ENCODE measurements around the gene DTHD1.

Gene DTHD1

GRCh38 chr4:36349938-36350549 lies 68.6 kb downstream of the DTHD1 start:
- no peak for DNase-seq (ENCODE audit: low read depth)

- DNase-seq (ENCODE audit: low read depth), result peak; percentile 33
Measured at GRCh38 chr4:36351082-36351666, 69.8 kb downstream of the DTHD1 start.

- no peak for DNase-seq (ENCODE audit: low read depth)
Measured at GRCh38 chr4:36353998-36354397, 72.6 kb downstream of the DTHD1 start.

- DNase-seq (ENCODE audit: low read depth), result no peak
Measured at GRCh38 chr4:36358173-36358572, 76.8 kb downstream of the DTHD1 start.

- no peak for DNase-seq (ENCODE audit: low read depth)
Measured at GRCh38 chr4:36360755-36361154, 79.3 kb downstream of the DTHD1 start.

- DNase-seq (ENCODE audit: low read depth), result no peak
Measured at GRCh38 chr4:36363024-36363423, 81.6 kb downstream of the DTHD1 start.

- no peak for DNase-seq (ENCODE audit: low read depth)
Measured at GRCh38 chr4:36374836-36375511, 93.6 kb downstream of the DTHD1 start.

- peak; percentile 28 for DNase-seq (ENCODE audit: low read depth)
Measured at GRCh38 chr4:36385951-36386571, 104.6 kb downstream of the DTHD1 start.

GRCh38 chr4:36386691-36387090 lies 105.3 kb downstream of the DTHD1 start:
- DNase-seq (ENCODE audit: low read depth), result no peak

GRCh38 chr4:36388710-36389109 lies 107.3 kb downstream of the DTHD1 start:
- DNase-seq (ENCODE audit: low read depth), result no peak

GRCh38 chr4:36391411-36391810 lies 110.0 kb downstream of the DTHD1 start:
- DNase-seq (ENCODE audit: low read depth), result no peak

GRCh38 chr4:36392024-36392423 lies 110.6 kb downstream of the DTHD1 start:
- no peak for DNase-seq (ENCODE audit: low read depth)

GRCh38 chr4:36392916-36393315 lies 111.5 kb downstream of the DTHD1 start:
- no peak for DNase-seq (ENCODE audit: low read depth)

Data from T-helper 22 cell (primary cell).